HUES64 (cell line): Measurements from ENCODE around the gene TSC22D4.

Experiments used
- H3K27ac ChIP-seq: 2 replicates; pipeline ENCODE4 v1.7.0; 2013; ENCODE audit warnings: low read depth, low read length, inconsistent platforms
- H3K27me3 ChIP-seq: 2 replicates; pipeline ENCODE4 v1.6.1; 2013; ENCODE audit warnings: mild to moderate bottlenecking, low read length; ENCODE audit not compliant: insufficient read depth
- H3K36me3 ChIP-seq: 2 replicates; pipeline ENCODE4 v1.6.1; 2013; ENCODE audit warnings: mild to moderate bottlenecking, low read length; ENCODE audit not compliant: insufficient read depth
- H3K4me1 ChIP-seq: 2 replicates; pipeline ENCODE4 v1.6.1; 2013; ENCODE audit warnings: mild to moderate bottlenecking, low read length, moderate library complexity; ENCODE audit not compliant: insufficient read depth
- H3K4me3 ChIP-seq: 2 replicates; pipeline ENCODE4 v1.5.1; 2013; ENCODE audit warnings: mild to moderate bottlenecking, low read length, moderate library complexity
- H3K9ac ChIP-seq: 2 replicates; pipeline ENCODE4 v1.6.1; 2013; ENCODE audit warnings: mild to moderate bottlenecking, low read depth, low read length
- H3K9me3 ChIP-seq: 2 replicates; pipeline ENCODE4 v1.6.1; 2013; ENCODE audit warnings: low read depth, low read length; ENCODE audit not compliant: insufficient read depth
- WGBS: fragments of 150-250, 120-280 bp; methylation state at CpG from one replicate; pipeline ENCODE4 v1.1.7; 2013; ENCODE audit warnings: missing lambda C conversion rate; 5-methylcytosine and 5-hydroxymethylcytosine counted together

The TSC22D4 gene

GRCh38 chr7:100418930-100419659 lies 59.9 kb downstream of the TSC22D4 start:
- H3K9me3 ChIP-seq, result no peaks in the 10 kb centered on the region
- WGBS, result 56% methylated on average over 1 of the region's 1 CpG
- no peak overlapping the region for H3K9ac ChIP-seq
- no peak overlapping the region for H3K27ac ChIP-seq
- H3K4me3 ChIP-seq, result no peak overlapping the region
- no peaks in the 10 kb centered on the region for H3K27me3 ChIP-seq
- no peaks in the 10 kb centered on the region for H3K4me1 ChIP-seq
- no peaks in the 10 kb centered on the region for H3K36me3 ChIP-seq
